ENCODE measurements around the gene GMPR.

The GMPR gene

DNA sequence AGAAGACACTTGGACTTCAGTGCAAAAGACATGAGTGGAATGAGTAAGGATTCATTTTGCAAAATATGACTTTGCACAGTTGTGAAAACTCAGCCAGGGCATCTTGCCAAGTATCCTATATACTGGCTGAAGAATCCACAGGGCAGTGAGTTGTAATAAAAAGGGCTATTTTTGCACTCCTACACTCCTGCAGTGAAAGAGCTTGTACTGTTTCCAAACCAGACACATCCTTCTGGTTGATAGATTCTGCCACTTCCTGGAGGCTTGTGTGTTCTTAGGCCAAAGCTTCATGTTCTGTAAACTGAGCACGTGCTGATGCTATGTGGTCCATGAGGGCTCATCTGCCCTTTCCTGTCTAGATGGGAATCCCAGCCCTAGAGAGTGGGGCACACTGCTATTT, 34.9 kb downstream of the GMPR start:
- no peak for DNase-seq (ENCODE audit: low read depth)

DNA sequence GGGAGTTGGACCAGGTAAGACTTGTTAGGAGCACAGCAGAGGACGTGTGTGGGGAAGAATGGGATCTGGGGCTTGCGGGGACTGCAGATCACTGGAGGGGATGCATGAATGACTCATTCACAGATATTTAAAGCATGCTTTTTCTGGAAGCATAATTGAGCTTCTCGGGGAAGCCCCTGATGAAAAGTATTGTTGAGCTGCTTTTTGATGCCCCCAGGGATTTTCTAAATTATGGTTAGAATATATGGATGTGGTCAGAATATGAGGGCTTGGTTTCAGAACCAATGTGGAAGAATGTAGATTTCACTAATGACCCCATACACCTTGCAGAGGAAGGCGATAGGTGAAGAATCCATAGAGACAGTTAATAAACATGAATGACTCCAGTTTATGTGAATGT, 36.1 kb downstream of the GMPR start:
- no peak for TF ChIP-seq CTCF (IDR thresholded peaks at IDR 0.05; ENCODE audit: insufficient read depth, low read depth, low read length, missing control alignments)
- no peak overlapping the region for H3K4me3 ChIP-seq (ENCODE audit: low read depth, low read length)
- DNase-seq (ENCODE audit: low read depth) = no peak

More for the DNA sequence above, 34.9 kb downstream of the GMPR start:
- H3K4me3 ChIP-seq (ENCODE audit: low read depth, low read length) = no peak overlapping the region
- no peak for TF ChIP-seq CTCF (IDR thresholded peaks at IDR 0.05; ENCODE audit: insufficient read depth, low read depth, low read length, missing control alignments)

DNA sequence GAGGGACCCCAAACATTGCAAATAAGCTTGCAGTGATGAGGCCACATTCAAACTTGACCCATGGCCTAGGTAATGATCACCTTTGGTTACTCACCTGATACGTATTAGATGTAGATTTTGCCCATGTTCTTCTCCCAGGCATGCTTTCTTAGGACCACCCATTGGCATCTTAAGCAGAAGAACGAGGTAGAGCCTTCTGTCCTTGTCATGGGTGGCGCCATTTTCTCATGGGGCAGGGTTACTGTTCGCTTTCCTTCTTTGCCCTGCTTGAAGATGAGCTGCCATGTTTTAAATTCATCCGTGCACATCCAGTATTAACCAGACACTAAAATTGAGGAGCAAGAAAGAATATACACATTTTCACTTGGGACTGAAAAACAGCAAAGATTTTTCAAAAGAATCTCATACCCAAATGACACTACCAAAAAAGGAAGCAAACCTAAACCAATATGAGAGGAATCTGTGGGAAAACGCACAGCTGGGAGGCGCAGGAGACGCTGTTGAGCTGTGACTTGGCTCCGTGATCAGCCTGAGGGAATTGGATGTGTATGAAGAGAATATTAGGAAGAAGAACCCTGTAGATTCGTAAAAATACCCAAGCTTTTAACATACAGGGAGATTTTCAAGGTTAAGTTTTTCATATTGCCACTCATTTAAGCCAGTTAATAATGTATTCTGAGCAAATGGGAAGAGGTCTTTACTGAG, 36.6 kb downstream of the GMPR start:
- H3K4me3 ChIP-seq (ENCODE audit: low read depth, low read length) = no peak overlapping the region
- DNase-seq (ENCODE audit: low read depth) = no peak
- no peak for TF ChIP-seq CTCF (IDR thresholded peaks at IDR 0.05; ENCODE audit: insufficient read depth, low read depth, low read length, missing control alignments)

- H3K4me3 ChIP-seq (ENCODE audit: low read depth, low read length) = no peak overlapping the region
- peak; percentile 57 for DNase-seq (ENCODE audit: low read depth)
- TF ChIP-seq CTCF (IDR thresholded peaks at IDR 0.05; ENCODE audit: insufficient read depth, low read depth, low read length, missing control alignments) = peak; percentile 39
Measured at GRCh38 chr6:16277101-16277981, 39.0 kb downstream of the GMPR start.

- no peak overlapping the region for H3K4me3 ChIP-seq (ENCODE audit: low read depth, low read length)
- DNase-seq (ENCODE audit: low read depth) = no peak
- TF ChIP-seq CTCF (IDR thresholded peaks at IDR 0.05; ENCODE audit: insufficient read depth, low read depth, low read length, missing control alignments) = no peak
Measured at GRCh38 chr6:16278048-16278724, 39.8 kb downstream of the GMPR start.

GRCh38 chr6:16278750-16279149, 40.4 kb downstream of the GMPR start:
- H3K4me3 ChIP-seq (ENCODE audit: low read depth, low read length) = no peak overlapping the region
- no peak for DNase-seq (ENCODE audit: low read depth)
- TF ChIP-seq CTCF (IDR thresholded peaks at IDR 0.05; ENCODE audit: insufficient read depth, low read depth, low read length, missing control alignments) = no peak
